Left lobe of liver (tissue), 2 donors: ENCODE data around the gene MGA. TPM values are rescaled to one million over a fixed set of nuclear protein-coding genes. Genes with fewer than 3 reads are reported as not detected.
"Not testable (repeated sequence)": the region's sequence is repeated elsewhere in the genome, so short reads cannot be mapped to it uniquely, and the experiment has no call there.

Source experiments
- ATAC-seq: fragments of 200-7000 bp; cut with Tn5 transposase; one replicate; pipeline ENCODE4 v1.9.1; 2020; ENCODE audit warnings: mild to moderate bottlenecking, moderate library complexity
- DNase-seq: peaks from one replicate; pipeline ENCODE4 v3.0.0-alpha.2; 2020; ENCODE audit warnings: low spot score
- total RNA-seq: library from RNA; stranded (reverse); gene quantifications from one replicate; pipeline ENCODE4 v1.2.1, GENCODE V29; 2021
- donor health status: DM: no; HTN: no; CAD: no; lungs with moderate emphysema.
- donor health status: DM: no; HTN: yes; CAD: no.

The MGA gene
- total RNA-seq, 1 donor from 2014 or later: 10.7 TPM

DNA sequence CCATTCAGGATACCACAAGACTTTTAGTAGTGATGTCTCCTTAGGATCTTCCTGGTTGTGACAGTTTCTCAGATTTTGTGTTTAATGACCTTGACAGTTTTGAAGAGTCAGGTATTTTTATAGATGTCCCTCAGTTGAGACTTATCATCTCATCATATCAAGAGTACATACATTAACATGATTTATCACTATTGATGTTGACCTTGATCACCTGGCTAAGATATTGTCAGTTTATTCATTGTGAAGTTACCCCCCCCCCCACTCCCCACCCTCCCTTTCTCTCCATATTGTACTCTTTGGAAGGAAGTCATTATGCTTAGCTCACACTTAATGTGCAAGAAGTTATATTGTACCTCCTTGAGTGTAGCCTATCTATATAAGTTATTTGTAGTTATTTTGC is 42.9 kb downstream of the MGA start:
- DNase-seq (no peak), ATAC-seq (no peak)

DNA sequence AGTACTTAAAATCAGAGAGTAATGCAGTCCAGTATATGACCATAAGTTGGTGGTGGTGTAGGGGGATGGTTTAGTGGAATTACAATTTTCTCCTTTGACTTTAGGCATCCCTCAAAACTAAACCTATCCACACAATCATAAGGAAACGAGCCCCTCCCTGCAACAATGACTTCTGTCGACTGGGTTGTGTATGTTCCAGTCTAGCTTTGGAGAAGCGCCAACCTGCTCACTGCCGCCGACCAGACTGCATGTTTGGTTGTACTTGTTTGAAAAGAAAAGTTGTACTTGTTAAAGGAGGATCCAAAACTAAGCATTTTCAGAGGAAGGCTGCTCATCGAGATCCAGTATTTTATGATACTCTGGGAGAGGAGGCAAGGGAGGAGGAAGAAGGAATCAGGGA is 52.8 kb downstream of the MGA start:
- ATAC-seq (no peak), DNase-seq (no peak)

DNA sequence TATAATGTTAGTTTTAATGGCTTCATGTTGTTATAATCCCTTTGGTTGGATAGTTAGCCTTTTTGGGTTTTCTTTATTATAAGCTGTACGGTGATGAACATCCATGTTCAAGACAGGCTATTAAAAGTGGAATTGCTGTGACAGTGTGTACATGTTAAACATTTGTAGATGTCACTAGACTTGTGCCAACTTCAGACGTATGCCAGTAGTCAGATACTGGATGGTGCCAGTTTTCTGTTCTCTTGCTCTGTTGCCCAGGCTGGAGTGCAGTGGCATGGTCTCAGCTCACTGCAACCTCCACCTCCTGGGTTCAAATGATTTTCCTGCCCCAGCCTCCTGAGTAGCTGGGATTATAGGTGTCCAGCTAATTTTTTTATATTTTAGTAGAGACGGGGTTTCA is 54.1 kb downstream of the MGA start:
- ATAC-seq (peak; percentile 80), DNase-seq (no peak)

DNA sequence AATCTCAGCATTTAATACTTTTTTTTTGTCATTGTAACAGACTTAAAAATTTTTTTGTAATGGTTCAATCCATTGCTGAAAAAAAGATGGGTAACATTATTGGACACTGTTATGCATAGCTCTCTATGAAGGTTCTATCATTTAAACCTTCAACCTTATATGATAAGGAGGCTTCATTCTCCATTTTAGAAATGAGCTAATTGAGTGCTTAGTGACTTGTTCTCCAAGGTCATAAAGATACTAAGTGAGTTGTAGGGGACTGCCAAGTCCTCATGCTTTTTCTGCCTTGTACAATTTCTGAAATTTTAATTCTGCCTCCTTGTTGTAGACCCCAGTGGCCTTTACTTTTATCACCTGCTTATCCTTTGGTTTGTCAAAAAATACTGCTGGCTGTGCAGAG is 56.7 kb downstream of the MGA start:
- DNase-seq (no peak), ATAC-seq (no peak)

DNA sequence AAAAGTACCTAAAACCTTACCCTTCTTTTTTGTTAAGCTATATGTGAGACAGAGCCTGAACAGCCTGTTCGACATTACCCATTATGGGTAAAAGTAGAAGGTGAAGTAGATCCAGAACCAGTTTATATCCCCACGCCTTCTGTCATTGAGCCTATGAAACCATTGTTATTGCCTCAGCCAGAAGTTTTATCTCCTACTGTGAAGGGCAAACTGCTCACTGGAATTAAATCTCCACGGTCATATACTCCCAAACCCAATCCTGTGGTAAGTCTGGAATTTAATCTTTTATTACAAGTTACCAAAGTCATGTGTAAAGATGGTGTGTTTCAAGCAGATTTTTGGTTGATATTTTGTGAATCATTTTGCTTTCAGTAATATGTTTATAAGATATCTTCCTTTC is 66.9 kb downstream of the MGA start:
- ATAC-seq (no peak), DNase-seq (no peak)

DNA sequence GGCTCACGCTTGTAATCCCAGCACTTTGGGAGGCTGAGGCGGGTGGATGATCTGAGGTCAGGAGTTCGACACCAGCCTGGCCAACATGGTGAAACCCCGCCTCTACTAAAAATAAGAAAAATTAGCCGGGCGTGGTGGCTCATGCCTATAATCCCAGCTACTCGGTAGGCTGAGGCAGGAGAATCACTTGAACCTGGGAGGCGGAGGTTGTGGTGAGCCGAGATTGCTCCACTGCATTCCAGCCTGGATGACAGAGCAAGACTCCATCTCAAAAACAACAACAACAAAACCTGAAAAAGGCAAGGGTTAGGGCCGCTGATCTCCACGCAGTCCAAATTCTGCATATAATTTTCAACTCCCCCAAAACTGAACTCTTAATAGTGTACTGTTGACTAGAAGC is 67.9 kb downstream of the MGA start:
- not testable (repeated sequence) for DNase-seq, ATAC-seq

DNA sequence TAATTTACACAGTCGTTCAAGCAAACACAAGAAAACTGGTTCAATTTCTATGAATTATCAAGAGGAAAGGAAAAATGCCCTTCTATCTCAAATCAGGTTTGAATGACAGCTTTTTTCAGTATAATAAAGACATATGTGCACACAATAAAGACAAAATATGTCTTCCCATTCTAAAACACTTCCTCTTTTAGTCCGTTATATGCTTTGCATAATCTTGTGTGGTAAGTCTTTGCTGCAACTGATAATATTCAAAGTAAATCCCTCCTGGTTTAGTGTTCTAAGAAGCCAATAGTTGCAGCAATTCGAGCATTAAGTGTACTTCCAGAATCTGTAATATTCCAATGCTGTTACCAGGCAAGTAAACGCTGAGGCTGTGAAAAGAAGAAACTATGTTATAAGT is 70.3 kb downstream of the MGA start:
- DNase-seq: no peak
- ATAC-seq: no peak

DNA sequence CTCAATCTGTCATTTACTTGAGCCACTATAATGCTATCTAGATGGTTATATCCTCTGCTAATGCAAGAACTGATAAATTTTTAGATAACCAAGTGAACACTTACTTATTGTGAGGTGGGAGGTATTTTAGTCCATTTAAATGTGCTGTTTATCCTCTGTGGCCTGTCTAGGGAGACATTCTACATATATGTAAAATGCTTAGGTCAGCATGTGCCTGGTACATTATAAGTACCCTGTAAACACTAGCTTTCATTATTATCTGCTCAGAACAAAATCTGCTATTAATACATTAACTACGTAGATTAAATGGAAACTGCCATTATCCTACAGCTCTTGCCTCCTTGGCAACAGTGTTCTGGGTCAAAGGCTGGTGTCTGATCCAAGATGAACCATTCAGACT is 72.3 kb downstream of the MGA start:
- DNase-seq (no peak), ATAC-seq (no peak)

DNA sequence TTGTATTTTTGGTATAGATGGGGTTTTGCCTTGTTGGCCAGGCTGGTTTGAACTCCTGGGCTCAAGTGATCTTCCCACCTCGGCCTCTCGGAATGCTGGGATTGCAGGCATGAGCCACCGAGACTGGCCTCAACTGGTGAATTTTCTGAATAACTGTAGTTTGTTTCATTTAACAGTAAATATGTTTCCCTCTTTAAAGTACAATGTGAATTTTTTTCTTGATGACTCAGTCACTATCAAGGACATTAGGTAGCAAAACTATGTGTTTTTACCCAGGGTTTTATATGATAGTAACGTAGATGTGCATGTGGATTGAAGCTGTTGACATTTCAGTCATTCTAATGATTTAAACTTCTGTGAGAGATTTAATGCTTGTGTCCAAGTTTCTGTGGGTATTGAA is 73.9 kb downstream of the MGA start:
- DNase-seq: no peak
- no peak for ATAC-seq

DNA sequence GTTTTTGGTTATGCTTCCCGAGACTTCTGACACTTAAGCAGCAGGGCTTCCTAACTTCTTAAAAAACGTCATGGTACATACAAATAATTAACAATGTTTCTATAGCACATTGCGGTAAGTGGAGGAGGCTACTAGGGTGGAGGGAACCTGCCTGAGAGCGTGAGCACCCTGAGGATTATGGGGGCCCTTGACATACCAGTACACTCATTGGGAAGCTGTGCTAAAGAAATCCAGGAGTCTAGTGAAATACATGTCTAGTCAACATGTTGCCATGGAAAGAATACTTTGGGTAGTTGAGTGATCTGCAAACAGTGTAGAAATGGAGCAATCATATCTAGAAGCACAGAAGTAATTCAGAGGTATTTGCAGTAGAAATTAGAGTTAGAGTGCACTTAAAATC is 74.8 kb downstream of the MGA start:
- ATAC-seq (no peak), DNase-seq (no peak)

DNA sequence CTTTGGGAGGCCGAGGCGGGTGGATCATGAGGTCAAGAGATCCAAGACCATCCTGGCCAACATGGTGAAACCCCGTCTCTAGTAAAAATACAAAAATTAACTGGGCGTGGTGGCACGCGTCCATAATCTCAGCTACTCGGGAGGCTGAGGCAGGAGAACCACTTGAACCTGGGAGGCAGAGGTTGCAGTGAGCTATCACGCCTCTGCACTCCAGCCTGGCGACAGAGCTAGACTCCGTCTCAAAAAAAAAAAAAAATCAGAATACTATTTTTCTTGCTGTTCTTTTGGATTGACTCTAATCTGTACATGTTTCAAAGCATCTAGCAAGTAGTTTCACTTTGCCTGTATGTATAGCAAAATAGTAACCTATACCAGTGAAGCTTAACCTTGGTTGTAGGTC is 75.3 kb downstream of the MGA start:
- not testable (repeated sequence) for ATAC-seq, DNase-seq

DNA sequence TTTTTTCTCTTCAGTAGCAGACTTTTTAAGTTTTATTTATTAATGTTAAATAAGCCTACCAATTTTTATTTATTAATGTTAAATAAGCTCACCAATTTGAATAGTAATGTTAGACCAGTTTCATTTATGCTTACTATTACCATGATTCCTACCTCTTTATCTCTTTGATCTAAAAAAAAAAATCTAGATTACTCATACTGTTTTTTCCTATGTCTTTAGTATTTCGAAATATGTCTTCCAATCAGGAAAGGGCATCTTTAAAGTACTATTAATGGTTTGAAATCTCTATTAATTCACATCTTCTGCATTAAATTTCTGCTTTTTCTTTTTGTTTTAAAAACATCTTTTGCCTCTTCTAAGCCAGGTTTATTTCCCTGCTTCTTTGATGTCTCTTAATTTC is 86.6 kb downstream of the MGA start:
- ATAC-seq: no peak

DNA sequence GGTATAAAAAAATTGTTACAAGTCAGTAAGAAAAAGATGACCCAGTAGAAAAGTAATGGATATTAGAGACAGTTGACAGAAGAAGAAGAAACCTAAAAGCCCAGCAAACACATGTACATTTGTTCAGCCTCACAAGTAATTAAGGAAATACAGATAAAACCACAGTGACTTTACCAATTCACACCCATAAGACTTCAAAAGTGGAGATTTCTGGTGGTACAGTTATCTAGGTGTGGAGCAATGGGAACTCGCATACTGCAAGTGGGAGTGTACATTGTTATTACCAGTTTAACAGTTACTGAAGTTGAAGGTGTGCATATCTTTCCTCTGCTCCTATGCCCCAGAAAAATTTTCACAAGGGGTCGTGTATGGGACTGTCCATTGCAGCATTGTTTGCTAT is 96.0 kb downstream of the MGA start:
- ATAC-seq: no peak
- DNase-seq: no peak

More for the DNA sequence above, 86.6 kb downstream of the MGA start:
- DNase-seq: no peak

DNA sequence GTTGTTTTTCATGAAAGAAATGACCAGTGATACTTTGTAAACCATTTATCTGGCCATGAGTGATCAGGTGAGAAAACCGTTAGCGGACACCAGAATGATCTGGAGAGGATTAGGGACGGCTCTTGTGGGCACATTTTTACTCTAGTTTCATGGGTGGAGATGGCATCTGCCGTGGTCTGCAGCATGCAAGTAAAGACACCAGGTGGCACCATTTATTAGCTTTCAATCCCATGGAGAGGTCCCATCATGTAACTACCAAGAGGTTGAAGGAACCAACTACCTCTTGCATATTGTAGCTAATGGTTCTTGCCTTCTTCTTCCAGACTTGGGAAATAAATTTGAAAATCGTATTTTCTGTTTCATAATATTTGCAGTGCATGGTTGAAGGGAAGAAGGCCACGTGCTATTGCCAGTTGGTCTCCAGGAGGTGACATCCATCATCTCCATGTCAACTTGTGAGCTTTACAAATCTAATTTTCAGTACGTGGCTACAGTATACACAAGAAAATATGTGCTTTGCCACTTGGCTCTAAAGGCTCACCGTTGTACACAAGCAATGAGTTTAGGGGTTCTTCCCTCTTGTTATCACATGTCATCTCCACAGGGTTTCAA is 112.6 kb downstream of the MGA start:
- peak; percentile 54 for ATAC-seq
- peak; percentile 60 for DNase-seq

DNA sequence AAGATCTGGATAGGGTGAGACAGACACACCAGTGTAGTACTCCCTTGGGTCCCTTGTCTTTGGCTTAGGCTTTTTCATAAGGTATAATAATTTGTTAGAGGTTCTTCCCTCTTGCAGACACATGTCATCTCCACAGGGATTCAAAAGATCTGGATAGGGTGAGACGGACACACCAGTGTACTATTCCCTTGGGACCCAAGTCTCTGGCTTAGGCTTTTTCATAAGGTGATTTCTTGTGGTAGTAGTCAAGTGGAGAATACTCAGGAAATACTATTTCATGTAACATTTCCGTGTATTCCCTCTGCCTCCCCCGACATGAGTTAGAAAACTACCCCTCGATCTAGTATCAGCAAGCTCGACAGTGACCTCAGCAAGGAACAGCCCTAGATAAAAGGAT is 113.1 kb downstream of the MGA start:
- DNase-seq: no peak
- ATAC-seq: no peak

DNA sequence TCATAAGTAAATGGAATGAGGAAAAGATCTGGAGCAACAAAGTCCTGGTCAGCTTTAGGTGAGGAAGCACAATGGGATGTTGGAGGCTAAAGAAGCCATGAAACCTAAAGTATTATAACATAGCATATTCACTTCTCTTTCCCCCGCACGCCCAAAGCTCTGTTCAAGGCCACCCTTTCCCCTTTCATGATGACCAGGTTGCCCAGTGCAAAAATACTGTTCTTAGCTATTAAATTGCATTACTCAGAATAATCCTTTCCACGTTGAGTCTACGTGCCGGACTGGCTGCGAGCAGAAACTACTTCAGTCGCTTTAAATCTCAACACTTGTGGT is 113.5 kb downstream of the MGA start:
- DNase-seq (no peak), ATAC-seq (no peak)

DNA sequence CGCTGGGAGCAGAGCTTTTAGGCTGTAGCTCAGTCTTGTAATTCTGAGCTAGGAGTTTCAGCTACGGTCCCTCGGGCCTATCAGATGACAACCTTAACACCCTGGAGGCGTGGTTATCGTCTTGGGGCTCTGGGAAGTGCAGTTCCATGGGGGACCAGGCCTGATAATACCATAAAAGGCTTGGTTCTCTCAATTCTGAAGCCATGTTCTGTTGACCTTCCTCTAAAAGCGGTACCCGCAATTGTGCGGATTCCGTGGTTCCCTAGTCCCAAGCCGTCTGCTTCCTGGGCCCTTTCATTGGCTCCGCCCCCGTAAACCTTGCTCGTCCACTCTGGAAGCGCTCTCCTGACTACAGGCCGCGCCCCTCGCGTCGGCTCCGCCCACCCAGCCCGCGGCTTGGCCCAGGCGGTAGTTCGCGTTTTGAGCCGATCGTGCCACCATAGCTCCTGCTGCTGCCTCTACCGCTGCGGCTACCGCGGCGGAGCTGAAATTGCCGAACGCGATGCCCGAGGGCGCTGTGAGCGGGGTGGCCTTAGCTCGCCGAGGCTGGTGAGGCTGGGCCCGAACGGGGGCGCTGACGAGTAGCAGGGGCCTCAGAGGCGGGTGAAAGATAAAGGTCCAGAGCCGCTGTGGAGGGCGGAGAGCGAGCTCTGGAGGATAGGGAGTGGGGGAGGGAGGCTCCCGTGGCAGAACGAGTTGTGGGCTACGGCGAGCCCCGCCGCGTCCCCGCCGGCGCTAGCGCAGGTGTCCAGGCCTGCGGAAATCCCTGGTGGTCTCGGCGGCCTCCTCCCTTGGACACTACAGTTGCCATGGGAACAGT is 114.1 kb downstream of the MGA start, which contains the start of gene MAPKBP1:
MAPKBP1 (plus strand) TSS at position 423 of the 820 bp plus-strand sequence. CDS start 792 bp downstream, outside the sequence.
- peak; percentile 94 for ATAC-seq
- peak; percentile 98 for DNase-seq

DNA sequence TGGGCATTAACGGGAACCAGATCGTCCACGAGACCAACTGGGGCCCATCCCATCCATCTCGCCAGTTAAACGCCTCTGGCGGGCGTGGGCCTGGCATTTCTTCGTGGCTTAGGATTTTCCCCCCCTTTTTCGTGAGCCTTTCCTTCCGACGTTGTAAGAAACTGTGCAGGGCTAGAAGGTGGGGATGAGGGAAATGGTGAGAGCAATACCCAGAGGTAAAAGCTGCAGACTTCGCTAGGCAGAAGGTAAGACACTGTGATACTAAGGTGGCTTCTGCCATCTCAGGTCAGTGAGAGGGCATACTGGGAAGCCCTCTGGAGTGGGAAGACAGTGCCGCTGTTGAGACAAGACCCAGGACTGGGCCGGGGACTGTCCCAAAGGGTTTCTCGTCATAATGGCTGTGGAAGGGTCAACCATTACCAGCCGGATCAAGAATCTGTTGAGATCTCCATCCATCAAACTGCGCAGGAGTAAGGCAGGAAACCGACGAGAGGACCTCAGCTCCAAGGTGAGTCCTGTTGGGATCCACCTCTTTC is 114.7 kb downstream of the MGA start:
- ATAC-seq (peak; percentile 18), DNase-seq (no peak)

DNA sequence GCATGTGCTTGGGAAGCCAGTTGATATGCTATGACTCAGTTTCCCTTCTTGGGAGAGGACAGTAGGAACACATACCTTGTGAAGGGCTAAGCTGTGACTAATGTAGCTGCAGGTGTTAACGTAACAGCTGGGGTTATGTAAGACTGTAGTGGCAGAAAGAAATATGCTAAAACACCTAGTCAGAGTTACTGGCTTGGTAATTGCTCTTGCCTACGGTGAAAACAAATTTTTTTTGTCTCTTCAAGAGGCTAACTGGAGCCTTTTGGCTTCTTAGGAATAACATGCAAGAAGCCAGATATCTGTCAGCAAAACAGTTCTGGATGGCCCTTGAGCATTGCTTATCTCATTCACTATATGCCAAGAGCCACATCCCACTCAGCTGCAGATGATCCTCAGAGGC is 115.4 kb downstream of the MGA start:
- ATAC-seq (no peak), DNase-seq (no peak)

DNA sequence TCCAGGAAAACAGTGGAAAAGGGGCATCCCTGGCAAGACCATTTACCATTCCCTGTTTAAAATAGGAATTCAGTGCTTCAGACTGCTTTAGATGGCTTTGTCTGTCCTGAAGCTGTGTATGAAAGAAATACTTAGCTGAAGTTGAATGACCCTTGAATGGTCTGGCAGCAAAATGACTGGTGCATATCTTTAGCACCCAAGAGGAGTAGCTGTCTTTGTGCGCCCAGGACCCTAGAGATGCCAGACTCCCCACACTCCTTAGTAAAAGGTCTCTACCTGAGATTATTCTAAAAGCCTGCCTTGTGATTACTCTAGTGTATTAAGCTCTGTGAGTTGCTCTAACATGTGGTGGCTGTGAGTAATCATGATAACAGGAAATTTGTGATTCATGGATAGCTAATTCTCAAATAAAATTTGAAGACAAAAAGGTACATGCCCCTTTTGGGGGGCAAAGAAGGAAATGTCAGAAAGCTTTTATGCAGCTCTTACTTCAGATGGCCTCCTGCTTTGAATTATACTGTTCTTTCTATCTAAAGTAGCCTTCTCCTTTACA is 117.3 kb downstream of the MGA start:
- ATAC-seq: no peak
- no peak for DNase-seq

DNA sequence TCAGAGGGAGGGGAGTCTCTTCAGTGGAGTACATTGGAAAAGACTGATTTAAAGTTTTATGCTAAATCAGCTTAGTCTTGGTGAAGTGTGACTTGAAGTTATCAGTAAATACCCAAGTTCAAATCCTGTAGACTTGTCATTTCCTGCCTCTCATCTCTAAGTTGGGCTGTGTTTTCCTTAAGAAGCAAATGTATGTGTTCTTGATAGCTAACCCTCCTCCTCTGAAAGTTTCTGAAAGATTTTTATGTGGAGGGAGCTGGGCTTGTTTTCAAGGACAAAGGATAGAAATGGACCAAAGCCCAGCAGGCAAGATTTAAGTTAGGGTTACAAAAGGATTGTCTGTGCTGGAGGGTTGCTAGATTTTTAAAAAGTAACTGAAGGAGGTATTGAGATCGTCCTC is 118.3 kb downstream of the MGA start:
- DNase-seq (no peak), ATAC-seq (no peak)

DNA sequence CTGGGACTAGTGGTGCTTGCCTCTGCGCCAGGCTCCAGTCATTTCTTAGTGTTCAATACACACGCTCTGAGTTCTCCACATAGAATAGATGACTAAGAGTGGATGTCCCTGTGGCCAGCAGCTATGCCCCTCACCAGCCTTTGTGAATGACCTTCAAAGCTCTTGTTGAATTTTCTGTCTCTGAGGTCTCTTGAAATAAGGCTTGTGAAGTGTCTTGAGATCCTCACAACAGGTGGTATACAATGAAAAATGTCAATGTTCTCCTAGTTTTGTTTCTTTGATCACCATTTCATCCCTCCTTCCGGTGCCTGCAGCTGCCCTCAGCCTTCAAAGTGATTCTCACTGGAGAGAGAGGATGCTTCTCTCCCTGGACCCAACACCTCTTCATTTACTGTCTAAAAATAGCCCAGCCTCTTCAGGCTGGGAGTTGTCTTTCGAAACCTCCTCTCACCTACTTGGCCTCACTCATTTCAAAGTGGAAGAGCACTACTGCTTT is 119.5 kb downstream of the MGA start:
- peak; percentile 54 for ATAC-seq

More for the DNA sequence above, 119.5 kb downstream of the MGA start:
- no peak for DNase-seq
